ENCODE data around the gene RAB42. TPM values are rescaled to one million over a fixed set of nuclear protein-coding genes. Genes with fewer than 3 reads are reported as not detected.

RAB42 gene
- total RNA-seq, 1 experiment from 2014 or later = not detected

Small RNA genes lying within 50 kb of the gene (small RNA-seq; reads per million reads assigned to genes)
- gene SNORA16A = not detected
- gene SNORA44 = not detected
- not detected for gene SNORA61
- gene SNORD99 = 34,585 reads per million, percentile 100 among the genes with 10 or more reads in this experiment

Other genes with a start within 250 kb of the RAB42 start
- 9.4 and 15.6 TPM in 2 replicates for gene PHACTR4, start 222.5 kb upstream of the RAB42 start, total RNA-seq (2014; rRNA removed; shearing (Covaris generic))
- gene RCC1, start 86.2 kb upstream of the RAB42 start, total RNA-seq (2014; rRNA removed; shearing (Covaris generic)) = 138 and 163 TPM in 2 replicates
- gene TRNAU1AP, start 39.2 kb upstream of the RAB42 start, total RNA-seq (2014; rRNA removed; shearing (Covaris generic)) = 18.9 and 26.4 TPM in 2 replicates
- gene TAF12, start 50.8 kb downstream of the RAB42 start, total RNA-seq (2014; rRNA removed; shearing (Covaris generic)) = 40.7 and 44.0 TPM in 2 replicates
- not detected in 2 replicates for gene RNU11, start 56.3 kb downstream of the RAB42 start, total RNA-seq (2014; rRNA removed; shearing (Covaris generic))
- 7.7 and 9.2 TPM in 2 replicates for gene GMEB1, start 76.5 kb downstream of the RAB42 start, total RNA-seq (2014; rRNA removed; shearing (Covaris generic))
- gene YTHDF2, start 144.7 kb downstream of the RAB42 start, total RNA-seq (2014; rRNA removed; shearing (Covaris generic)) = 62.7 and 101 TPM in 2 replicates
- gene OPRD1, start 219.9 kb downstream of the RAB42 start, total RNA-seq (2014; rRNA removed; shearing (Covaris generic)) = 0.03 and 0.05 TPM in 2 replicates

Data from HT1080 (cell line).